Right lobe of liver (tissue), 4 donors: ENCODE data around the gene RNF223.

Experiments used
- CTCF ChIP-seq, 4 donors: fragments of 200-600 bp in 3 of 4; fragments of 450-650 bp in 1 of 4; IDR thresholded peaks; one replicate each; pipeline versions ENCODE4 v1.5.1 to v1.8.0; 2016 to 2022; ENCODE audit warnings: antibody characterized with exemption in 4 of 4, mild to moderate bottlenecking in 2 of 4
- POLR2A ChIP-seq: fragments of 450-650 bp; IDR thresholded peaks from one replicate; pipeline ENCODE4 v1.6.1; 2017; ENCODE audit warnings: antibody characterized with exemption, mild to moderate bottlenecking
- donor health status: DM: no; HTN: no; CAD: no.
- donor health status: DM: no; HTN: no; CAD: no.
- donor health status: DM: no; HTN: yes; CAD: no.

DNA sequence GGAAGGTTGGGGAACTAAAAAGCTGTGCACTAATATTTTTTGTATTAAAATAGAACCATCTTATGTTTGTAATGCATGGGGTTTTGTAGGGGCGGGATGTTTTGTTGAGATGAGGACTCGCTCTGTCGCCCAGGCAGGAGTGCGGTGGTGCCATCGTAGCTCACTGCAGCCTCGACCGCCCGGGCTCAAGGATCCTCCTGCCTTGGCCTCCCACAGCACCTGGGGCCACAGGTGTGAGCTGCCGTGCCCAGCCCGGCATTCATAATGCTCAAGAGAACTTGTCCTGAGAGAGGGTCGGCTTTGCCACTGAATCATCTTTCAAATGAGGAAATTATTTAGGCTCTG, 44.7 kb upstream of the RNF223 start:
- TF ChIP-seq CTCF (IDR thresholded peaks at IDR 0.05) = no peak
- no peak for TF ChIP-seq POLR2A
